ENCODE measurements around the gene MARK3.

The MARK3 gene

DNA sequence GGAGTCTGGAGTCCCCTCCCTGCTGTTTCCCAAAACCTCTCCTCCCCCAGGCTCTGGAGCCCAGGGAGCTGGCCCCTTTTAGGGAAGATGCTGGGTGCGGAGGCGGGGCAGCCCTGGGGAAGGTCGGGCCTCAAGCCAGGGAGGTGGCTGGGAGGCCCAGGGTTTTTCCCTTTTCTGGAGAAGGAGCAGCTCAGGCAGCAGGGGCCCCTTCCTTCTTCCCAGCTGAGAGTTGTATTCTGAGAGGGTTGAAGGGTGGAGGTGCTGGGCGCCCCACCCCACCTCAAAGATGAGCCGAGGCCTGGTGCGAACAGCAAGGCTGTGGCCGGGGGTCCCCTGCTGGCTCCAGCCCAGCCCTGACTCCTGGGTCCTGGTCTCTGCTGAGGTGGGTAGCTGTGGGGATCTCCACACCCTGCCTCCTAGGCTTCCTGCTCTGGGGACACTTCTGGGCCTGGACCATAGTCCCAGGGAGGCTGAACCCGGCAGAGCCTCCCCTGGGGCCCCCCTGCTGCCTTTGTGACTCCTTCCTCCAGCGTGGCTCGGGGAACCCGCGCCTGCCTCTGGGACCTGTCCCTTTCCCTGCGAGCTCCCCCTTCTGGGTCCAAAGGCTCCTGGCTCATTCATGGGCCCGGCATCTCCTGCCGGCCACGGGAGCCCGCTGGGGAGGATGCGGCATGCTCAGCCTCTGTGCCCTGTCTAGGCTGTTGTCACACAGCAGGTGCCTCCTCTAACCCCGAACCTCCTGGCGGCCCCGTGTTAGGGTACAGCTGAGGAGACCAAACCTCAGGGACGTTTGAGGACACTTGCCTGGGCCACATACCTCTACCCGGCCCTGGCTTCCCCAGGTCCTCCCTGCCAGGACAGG lies 148.2 kb downstream of the MARK3 start:
- TF ChIP-seq, protein P1, sequence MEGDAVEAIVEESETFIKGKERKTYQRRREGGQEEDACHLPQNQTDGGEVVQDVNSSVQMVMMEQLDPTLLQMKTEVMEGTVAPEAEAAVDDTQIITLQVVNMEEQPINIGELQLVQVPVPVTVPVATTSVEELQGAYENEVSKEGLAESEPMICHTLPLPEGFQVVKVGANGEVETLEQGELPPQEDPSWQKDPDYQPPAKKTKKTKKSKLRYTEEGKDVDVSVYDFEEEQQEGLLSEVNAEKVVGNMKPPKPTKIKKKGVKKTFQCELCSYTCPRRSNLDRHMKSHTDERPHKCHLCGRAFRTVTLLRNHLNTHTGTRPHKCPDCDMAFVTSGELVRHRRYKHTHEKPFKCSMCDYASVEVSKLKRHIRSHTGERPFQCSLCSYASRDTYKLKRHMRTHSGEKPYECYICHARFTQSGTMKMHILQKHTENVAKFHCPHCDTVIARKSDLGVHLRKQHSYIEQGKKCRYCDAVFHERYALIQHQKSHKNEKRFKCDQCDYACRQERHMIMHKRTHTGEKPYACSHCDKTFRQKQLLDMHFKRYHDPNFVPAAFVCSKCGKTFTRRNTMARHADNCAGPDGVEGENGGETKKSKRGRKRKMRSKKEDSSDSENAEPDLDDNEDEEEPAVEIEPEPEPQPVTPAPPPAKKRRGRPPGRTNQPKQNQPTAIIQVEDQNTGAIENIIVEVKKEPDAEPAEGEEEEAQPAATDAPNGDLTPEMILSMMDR (IDR thresholded peaks at IDR 0.05; ENCODE audit: low read depth, low read length, missing control alignments): no peak
- in situ Hi-C loops (cut with HindIII; ENCODE audit: low sequenced_read_pairs): no loop called here
- H3K4me3 ChIP-seq (ENCODE audit: low read depth, low read length): no peak overlapping the region
- no peak for DNase-seq (ENCODE audit: low read depth)

DNA sequence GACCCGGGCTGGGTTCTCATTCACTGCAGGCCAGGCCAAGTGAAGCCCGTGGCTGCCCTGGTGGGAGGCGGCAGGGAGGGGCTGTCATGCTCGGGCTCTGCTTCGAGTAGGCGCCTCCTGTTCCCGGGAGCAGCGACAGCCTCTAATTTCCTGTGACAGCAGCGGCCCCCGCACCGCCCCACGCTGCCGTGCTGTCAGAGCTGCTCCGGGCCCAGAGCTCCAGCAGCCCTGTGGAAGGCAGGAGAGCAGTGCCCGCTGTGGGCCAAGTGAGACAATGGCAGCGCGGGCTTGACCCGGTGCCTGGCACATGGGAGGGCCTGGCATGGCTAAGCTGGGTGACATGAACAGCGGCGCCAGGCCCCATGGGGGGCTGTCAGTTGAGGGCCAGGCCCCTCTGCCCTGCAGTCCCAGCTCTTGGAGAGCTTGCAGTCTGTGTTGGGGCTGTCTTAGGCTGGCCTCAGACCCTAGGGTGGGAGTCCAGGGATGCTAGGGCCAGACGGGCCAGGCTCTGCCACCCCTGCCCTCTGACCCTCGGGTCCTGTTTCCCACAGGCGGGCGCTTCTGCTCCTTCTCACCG lies 148.9 kb downstream of the MARK3 start:
- TF ChIP-seq, protein P1 (IDR thresholded peaks at IDR 0.05; ENCODE audit: low read depth, low read length, missing control alignments): no peak
- in situ Hi-C loops (cut with HindIII; ENCODE audit: low sequenced_read_pairs): no loop called here
- DNase-seq (ENCODE audit: low read depth): no peak
- H3K4me3 ChIP-seq (ENCODE audit: low read depth, low read length): no peak overlapping the region

DNA sequence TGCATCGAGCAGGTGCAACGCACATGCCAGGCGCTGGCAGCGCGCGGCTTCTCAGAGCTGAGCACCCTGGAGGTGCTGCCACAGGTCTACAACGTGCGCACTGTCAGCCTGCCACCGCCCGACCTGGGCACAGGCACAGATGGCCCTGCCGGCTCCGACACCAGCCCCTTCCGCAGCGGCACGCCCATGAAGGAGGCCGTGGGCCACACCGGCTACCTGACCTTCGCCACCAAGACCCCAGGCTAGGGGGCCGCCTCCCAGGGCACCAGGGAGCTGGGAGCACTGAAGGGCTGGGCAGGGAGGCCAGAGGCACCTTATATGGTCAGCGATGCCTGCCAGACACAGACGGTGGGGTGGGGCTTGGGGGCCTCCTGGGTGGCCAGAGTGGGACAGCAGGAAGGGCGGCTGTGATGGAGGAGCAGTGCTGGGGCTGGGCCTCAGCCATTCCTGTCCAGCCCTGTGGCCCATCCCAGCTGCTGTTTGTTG lies 149.4 kb downstream of the MARK3 start:
- no peak overlapping the region for H3K4me3 ChIP-seq (ENCODE audit: low read depth, low read length)
- no peak for DNase-seq (ENCODE audit: low read depth)
- TF ChIP-seq, protein P1 (IDR thresholded peaks at IDR 0.05; ENCODE audit: low read depth, low read length, missing control alignments): no peak
- in situ Hi-C loops (cut with HindIII; ENCODE audit: low sequenced_read_pairs): no loop called here

DNA sequence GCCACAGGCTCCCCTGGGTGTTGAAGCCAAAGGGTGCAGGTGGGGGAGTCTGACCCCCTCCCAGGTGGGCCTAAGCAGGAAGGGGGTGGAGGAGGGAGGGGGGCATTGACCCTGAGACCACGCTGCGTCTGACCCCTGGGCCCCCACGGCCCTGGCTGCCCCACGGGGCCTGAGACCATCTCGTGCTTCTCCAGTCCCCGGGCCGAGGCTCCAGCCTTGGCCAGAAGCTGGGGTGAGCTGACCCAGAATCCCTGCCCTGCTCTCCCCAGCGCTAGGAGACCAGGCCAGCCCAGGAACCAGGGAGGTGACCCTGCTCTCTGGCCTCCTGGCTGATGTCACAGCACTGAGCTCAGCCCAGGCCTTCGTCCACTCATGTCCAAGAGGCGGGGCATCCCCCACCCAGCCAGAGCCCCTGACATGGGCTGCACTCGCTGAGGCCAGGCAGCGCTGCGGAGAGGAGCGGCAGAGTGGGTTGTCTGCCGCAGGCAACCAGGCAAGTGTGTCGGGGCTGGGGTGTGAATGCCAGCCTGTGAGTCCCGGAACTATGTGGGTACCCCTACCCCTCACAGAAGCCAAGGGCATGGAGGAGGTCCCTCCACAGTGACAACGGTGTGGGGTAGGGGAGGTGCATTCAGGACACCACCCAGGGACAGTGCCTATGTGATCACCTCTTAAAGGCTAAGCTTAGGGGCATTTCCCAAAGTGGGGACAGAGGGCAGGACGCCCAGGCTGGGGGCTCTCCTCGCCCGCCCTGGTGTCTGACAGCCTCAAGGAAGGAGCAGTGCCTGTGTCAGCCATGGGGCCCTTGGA lies 150.1 kb downstream of the MARK3 start:
- TF ChIP-seq, protein P1 (IDR thresholded peaks at IDR 0.05; ENCODE audit: low read depth, low read length, missing control alignments): no peak
- no peak overlapping the region for H3K4me3 ChIP-seq (ENCODE audit: low read depth, low read length)
- no peak for DNase-seq (ENCODE audit: low read depth)
- in situ Hi-C loops (cut with HindIII; ENCODE audit: low sequenced_read_pairs): no loop called here

DNA sequence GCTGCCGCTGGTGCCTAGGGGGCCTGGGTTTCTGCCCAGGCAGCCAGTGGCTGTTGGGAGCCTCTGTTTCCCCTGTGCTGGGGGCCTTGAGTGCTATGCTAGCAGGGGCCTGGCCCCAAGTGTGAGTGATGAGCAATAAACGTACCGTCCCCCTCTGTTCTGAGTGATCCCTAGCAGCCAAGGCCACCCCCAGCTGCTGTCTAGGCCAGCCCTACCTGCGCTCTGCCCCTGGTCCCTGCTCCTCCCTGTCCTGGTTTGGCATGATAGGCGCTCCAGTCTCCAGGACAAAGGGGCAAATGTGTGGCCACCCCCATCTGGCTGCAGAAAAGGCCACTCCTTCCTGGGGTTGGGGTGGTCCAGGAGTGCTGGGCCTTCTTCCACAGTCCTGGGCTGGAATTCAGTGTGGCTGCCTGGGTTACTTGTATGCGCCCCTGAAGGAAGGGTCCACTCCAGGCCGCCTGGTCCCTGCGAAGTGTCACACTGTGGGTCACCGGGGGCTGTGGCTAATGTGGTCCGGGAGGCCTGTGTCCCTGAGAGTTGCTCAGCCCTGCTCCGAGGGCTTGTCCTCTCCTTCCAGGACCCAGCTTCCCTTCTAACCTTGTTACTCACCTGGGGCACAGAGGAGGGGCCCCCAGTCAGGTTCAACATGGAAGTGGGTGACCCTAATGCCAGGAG lies 150.8 kb downstream of the MARK3 start:
- DNase-seq (ENCODE audit: low read depth): no peak
- H3K4me3 ChIP-seq (ENCODE audit: low read depth, low read length): no peak overlapping the region
- TF ChIP-seq, protein P1 (IDR thresholded peaks at IDR 0.05; ENCODE audit: low read depth, low read length, missing control alignments): no peak
- in situ Hi-C loops (cut with HindIII; ENCODE audit: low sequenced_read_pairs): no loop called here

DNA sequence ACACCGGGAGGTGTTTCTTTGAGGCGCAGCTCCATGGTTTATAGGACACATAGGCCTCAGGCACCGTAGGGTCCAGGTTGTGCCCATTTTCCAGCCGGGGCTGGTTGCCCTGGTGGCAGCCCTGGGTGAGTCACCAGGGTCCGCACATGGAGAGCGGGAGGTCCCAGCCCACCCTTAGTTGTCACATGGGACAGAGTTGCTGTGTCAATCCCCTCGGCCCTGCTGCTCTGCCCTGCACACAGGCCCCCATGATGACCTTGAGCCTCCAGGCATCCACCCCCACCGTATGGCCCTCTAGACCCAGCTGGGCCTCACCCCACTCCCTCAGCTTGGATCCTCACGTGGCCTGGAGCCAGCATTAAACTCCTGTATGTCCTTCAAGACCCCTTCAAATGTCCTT lies 151.5 kb downstream of the MARK3 start:
- no peak for DNase-seq (ENCODE audit: low read depth)
- TF ChIP-seq, protein P1 (IDR thresholded peaks at IDR 0.05; ENCODE audit: low read depth, low read length, missing control alignments): no peak
- H3K4me3 ChIP-seq (ENCODE audit: low read depth, low read length): no peak overlapping the region
- in situ Hi-C loops (cut with HindIII; ENCODE audit: low sequenced_read_pairs): no loop called here

Data from astrocyte of the cerebellum (primary cell).